GM23338 (cell line): ENCODE measurements around the gene CFDP1.

Source experiments
- CREB1 ChIP-seq: fragments of 250-450 bp; sonication (Bioruptor Pico); IDR thresholded peaks from 2 replicates; pipeline ENCODE4 v1.5.0; 2020; ENCODE audit warnings: low read depth, mild to moderate bottlenecking, moderate library complexity
- CTCF ChIP-seq, 2 experiments: fragments of 200-600 bp in 1 of 2; sonication (generic) in 1 of 2; conservative IDR thresholded peaks; 2 replicates each; pipeline versions ENCODE4 v1.5.1 to v1.6.1; 2016 to 2017; ENCODE audit warnings: antibody characterized with exemption in 2 of 2, low read depth in 2 of 2, mild to moderate bottlenecking in 2 of 2, moderate library complexity in 1 of 2
- ETS1 ChIP-seq: IDR thresholded peaks from 2 replicates; pipeline ENCODE4 v1.6.1; 2016; ENCODE audit warnings: antibody characterized with exemption
- EZH2 ChIP-seq: fragments of 200-600 bp; sonication (generic); IDR thresholded peaks from one replicate; pipeline ENCODE4 v1.8.0; 2017; ENCODE audit warnings: antibody characterized with exemption, mild to moderate bottlenecking, low read depth; ENCODE audit not compliant: unreplicated experiment
- EZH2phosphoT487 ChIP-seq: fragments of 200-600 bp; sonication (generic); IDR thresholded peaks from one replicate; pipeline ENCODE4 v1.8.1; 2018; ENCODE audit warnings: antibody characterized with exemption; ENCODE audit not compliant: unreplicated experiment
- JUNB ChIP-seq: IDR thresholded peaks from one replicate; pipeline ENCODE4 v1.6.1; 2016; ENCODE audit warnings: antibody characterized with exemption; ENCODE audit not compliant: unreplicated experiment
- NANOG ChIP-seq: IDR thresholded peaks from 2 replicates; pipeline ENCODE4 v1.6.1; 2016; ENCODE audit warnings: antibody characterized with exemption, borderline replicate concordance
- POLR2AphosphoS5 ChIP-seq: IDR thresholded peaks from 2 replicates; pipeline ENCODE4 v1.6.1; 2016; ENCODE audit warnings: antibody characterized with exemption, low read depth
- REST ChIP-seq: IDR thresholded peaks from one replicate; pipeline ENCODE4 v1.6.1; 2018; ENCODE audit warnings: antibody characterized with exemption; ENCODE audit not compliant: unreplicated experiment
- STAT1 ChIP-seq: IDR thresholded peaks from one replicate; pipeline ENCODE4 v1.6.1; 2016; ENCODE audit warnings: antibody characterized with exemption; ENCODE audit not compliant: unreplicated experiment
- ZNF114 ChIP-seq: fragments of 250-450 bp; sonication (Bioruptor Pico); IDR thresholded peaks from 2 replicates; pipeline ENCODE4 v1.5.0; 2020; ENCODE audit warnings: mild to moderate bottlenecking, moderate library complexity
- ZNF331 ChIP-seq: fragments of 250-450 bp; sonication (Bioruptor Pico); IDR thresholded peaks from 2 replicates; pipeline ENCODE4 v1.5.0; 2020; ENCODE audit warnings: low read depth, mild to moderate bottlenecking, moderate library complexity
- ZNF462 ChIP-seq: fragments of 250-450 bp; sonication (Bioruptor Pico); IDR thresholded peaks from 2 replicates; pipeline ENCODE4 v1.5.0; 2020; ENCODE audit warnings: mild to moderate bottlenecking, moderate library complexity

- no peak for TF ChIP-seq EZH2
- no peak for TF ChIP-seq CTCF (conservative IDR thresholded peaks at IDR 0.05; ENCODE audit: low read depth in 2 of 2)
- no peak for TF ChIP-seq POLR2AphosphoS5
- no peak for TF ChIP-seq EZH2phosphoT487
- no peak for TF ChIP-seq ZNF114
- TF ChIP-seq REST = no peak
- TF ChIP-seq ZNF331 = no peak
- TF ChIP-seq JUNB = no peak
- no peak for TF ChIP-seq CREB1
- TF ChIP-seq ZNF462 = no peak
- no peak for TF ChIP-seq STAT1
- no peak for TF ChIP-seq ETS1
- no peak for TF ChIP-seq NANOG
Observed at GRCh38 chr16:75304521-75305363, 128.6 kb downstream of the CFDP1 start.
